T-helper 22 cell (primary cell): ENCODE data around the gene RBFOX1.

Experiments
- DNase-seq: peaks from one replicate; pipeline ENCODE4 v3.0.0-alpha.2; 2020; ENCODE audit warnings: low read depth

The RBFOX1 gene

GRCh38 chr16:7334801-7335560, 2.3 kb downstream of the RBFOX1 start:
- no peak for DNase-seq

GRCh38 chr16:7335991-7336634, 3.5 kb downstream of the RBFOX1 start:
- no peak for DNase-seq

- DNase-seq: no peak
These were observed 4.1 kb downstream of the RBFOX1 start for GRCh38 chr16:7336742-7337141.

- no peak for DNase-seq
These were observed 6.2 kb downstream of the RBFOX1 start for GRCh38 chr16:7338826-7339225.

- DNase-seq: no peak
These were observed 7.1 kb downstream of the RBFOX1 start for GRCh38 chr16:7339700-7340099.

GRCh38 chr16:7340938-7341337, 8.3 kb downstream of the RBFOX1 start:
- DNase-seq: no peak

- DNase-seq: no peak
These were observed 10.0 kb downstream of the RBFOX1 start for GRCh38 chr16:7342598-7342997.

GRCh38 chr16:7343243-7343642, 10.6 kb downstream of the RBFOX1 start:
- no peak for DNase-seq

GRCh38 chr16:7344830-7345780, 12.5 kb downstream of the RBFOX1 start:
- no peak for DNase-seq

- no peak for DNase-seq
These were observed 18.2 kb downstream of the RBFOX1 start for GRCh38 chr16:7350806-7351205.

GRCh38 chr16:7351610-7352510, 19.2 kb downstream of the RBFOX1 start:
- DNase-seq: no peak

- DNase-seq: no peak
These were observed 23.1 kb downstream of the RBFOX1 start for GRCh38 chr16:7355758-7356157.

GRCh38 chr16:7361416-7362129, 28.9 kb downstream of the RBFOX1 start:
- no peak for DNase-seq

GRCh38 chr16:7362231-7362630, 29.6 kb downstream of the RBFOX1 start:
- DNase-seq: no peak

GRCh38 chr16:7363422-7364417, 31.1 kb downstream of the RBFOX1 start:
- no peak for DNase-seq

GRCh38 chr16:7366041-7366440, 33.4 kb downstream of the RBFOX1 start:
- DNase-seq: no peak

GRCh38 chr16:7366993-7367880, 34.6 kb downstream of the RBFOX1 start:
- DNase-seq: no peak

GRCh38 chr16:7369204-7369603, 36.6 kb downstream of the RBFOX1 start:
- no peak for DNase-seq

- DNase-seq: no peak
These were observed 39.5 kb downstream of the RBFOX1 start for GRCh38 chr16:7372095-7372494.
